Stimulated activated CD8-positive, alpha-beta memory T cell treated with anti-CD3 and anti-CD28 coated beads, Interleukin-4, amount 100 ng/mL, for 4 hours (primary cell): Measurements from ENCODE around the gene KIFC1.
A peak's percentile ranks its signal among the peaks of the same experiment; 100 is the strongest.
"Not testable (repeated sequence)": the region's sequence is repeated elsewhere in the genome, so short reads cannot be mapped to it uniquely, and the experiment has no call there.

ENCODE experiments used
- DNase-seq, 2 donors: peaks; one replicate each; pipeline ENCODE4 v3.0.0-alpha.2; 2020; ENCODE audit warnings: low read depth in 2 of 2, low spot score in 1 of 2

Gene KIFC1

DNA sequence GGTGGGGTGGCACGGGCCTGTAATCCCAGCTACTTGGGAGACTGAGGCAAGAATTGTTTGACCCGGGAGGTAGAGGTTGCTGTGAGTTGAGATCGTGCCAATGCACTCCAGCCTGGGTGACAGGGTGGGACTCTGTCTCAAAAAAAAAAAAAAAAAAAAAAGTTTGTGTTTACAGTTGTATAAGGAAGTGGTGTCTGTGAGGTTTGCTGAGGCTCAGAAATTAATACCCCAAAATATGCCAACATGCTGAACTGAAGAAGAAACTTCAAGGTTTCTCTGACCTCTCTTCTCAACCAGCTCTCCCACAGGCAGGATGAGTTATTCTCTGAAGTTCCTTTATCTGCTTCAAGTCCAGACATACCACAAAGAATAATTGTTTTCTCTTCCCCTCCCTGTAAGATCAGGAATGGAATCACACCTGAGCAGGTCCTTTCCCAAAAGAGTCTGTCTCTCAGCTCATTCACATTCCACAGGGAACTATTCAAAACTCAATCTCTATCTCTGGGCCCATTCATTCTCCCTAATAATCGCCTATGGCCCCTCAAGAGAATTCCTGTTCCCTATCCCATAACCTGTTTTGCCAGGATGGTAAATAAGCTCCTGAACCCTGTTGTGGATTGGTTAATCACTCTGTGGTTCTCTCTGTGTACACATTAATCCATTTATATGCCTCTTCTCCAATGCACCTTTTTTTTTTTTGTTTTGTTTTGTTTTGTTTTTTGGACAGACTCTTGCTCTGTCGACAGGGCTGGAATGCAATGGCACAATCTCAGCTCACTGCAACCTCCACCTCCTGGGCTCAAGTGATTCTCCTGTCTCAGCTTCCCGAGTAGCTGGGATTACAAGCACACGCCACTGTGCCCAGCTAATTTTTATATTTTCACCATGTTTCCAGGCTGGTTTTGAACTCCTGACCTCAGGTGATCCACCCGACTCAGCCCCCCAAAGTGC, 17.4 kb upstream of the KIFC1 start:
- no peak for DNase-seq

DNA sequence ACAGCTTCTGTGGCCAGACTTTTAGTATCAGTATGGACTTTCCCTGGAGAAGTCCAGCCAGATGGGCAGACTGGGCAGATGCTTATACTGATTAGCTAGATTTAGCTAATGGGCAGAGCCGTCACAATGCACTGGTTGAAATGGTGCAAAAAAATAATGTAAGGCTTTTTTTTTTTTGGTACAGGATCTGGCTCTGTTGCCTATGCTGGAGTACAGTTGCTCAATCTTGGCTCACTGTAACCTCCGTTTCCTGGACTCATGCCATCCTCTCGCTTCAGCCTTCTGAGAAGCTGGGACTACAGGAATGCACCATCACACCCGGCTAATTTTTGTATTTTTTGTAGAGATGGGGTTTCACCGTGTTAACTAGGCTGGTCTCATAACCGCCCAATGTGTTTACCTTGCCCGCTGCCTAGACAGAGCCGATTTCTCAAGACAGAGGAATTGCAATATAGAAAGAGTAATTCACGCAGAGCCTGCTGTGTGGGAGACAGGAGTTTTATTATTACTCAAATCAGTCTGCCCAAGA, 16.4 kb upstream of the KIFC1 start:
- no peak for DNase-seq

DNA sequence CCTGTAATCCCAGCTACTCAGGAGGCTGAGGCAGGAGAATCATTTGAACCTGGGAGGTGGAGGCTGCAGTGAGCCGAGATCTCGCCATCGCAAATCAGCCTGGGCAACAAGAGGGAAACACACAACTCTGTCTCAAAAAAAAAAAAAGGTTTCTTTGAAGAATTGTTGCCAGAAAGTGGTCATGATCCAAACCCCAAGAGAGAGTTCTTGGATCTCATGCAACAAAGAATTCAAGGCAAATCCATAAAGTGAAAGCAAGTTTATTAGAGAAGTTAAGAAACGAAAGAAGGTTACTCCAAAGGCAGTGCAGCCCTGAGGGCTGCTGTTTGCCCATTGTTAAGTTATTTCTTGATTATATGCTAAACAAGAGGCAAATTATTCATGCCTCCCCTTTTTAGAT, 14.5 kb upstream of the KIFC1 start:
- DNase-seq = no peak

DNA sequence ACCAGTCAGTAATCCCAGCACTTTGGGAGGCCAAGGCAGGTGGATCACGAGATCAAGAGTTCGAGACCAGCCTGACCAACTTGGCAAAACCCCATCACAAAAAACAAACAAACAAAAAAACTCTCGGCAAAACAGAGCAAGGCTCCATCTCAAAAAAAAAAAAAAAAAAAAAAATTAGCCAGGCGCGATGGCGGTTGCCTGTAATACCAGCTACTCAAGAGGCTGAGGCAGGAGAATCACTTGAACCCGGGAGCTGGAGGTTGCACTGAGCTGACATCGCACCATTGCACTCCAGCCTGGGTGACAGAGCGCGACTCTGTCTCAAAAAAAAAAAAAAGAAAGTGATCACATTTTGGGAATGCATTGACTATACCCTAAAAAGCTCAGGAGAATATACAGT, 12.4 kb upstream of the KIFC1 start:
- DNase-seq = not testable (repeated sequence)

DNA sequence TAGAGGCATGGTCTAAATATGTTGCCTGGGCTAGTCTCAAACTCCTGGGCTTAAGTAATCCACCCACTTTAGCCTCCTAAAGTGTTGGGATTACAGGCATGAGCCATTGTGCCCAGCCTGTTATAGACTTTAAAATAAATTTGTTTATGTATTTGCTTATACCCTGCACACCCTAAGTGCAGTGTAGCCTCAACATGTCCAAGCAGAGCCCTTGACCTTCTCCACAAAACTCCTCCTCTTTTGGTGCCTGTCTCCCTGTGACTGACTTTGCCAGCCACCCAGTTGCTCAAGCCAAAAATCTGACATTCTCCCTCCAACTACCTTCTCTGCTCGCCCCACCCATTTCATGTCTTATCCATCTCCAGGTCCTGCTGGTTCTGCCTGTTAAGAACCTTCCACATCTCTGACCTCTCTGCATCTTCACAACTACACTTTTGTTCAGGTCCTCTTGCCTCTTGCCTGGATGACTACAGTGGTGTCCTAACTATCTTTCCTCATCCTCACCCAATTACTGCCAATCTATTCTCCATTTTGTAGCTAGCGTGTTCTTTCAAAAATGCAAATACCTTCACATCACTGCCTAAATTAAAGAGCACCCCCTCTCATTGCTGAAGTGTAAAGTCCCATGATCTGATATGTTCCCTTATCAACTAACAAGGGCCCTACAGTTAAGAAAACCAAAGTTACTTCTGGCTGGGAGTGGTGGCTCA, 11.2 kb upstream of the KIFC1 start:
- no peak for DNase-seq

DNA sequence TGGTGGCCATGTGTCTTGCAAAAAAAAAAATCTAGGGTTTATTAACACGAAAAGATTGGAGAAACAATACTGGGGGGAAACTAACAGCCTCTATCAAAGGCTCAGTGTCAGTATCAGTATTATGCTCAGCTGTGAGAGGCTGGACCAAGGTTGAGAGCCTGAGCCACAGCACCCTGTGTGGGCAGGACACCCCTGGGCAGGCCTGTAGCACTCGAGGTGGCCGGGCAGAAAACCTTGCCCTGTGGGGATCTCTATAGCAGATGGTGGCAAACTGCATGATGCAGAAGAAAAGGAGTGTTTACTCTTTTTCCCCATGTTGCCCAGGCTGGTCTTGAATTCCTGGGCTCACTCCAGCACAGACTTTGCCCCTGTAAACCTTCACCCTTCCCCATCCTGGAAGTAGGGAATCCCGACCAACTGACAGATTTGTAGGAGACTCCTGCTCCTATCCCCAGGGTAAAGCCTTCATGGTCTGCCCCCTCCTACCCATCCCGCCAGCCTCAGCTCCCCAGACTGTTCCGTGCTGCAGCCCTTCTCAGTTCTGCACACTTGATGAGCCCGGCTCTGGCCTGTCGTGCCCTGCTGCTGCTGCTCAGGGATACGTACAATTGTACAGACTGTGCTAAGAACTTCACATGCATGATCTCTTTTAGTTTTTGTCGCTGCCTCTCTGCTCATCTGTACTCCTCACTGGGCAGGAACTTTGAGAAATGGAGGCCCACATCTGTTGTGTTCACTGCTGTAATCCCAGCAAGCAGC, 8.0 kb upstream of the KIFC1 start:
- DNase-seq = no peak

DNA sequence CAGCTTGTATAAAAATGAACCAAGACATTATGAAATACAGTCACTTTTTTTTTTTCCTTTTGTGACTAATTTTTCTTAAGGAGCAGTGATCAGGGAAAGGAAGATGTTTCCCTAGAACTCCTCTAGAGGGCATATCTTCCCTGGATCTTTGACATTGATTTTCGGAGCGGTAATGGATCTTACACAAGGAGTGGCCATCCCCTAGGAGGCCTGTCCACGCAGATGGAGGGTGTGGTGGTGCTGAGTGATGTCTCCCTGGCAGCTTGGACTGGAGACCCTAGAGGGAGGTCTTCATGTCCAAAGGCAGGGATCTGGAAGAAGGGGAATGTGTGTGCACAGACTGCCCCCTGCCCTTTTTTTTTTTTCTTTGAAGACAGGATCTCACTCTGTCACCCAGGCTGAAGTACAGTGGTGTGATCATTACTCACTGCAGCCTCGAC, 7.0 kb upstream of the KIFC1 start:
- DNase-seq = no peak

DNA sequence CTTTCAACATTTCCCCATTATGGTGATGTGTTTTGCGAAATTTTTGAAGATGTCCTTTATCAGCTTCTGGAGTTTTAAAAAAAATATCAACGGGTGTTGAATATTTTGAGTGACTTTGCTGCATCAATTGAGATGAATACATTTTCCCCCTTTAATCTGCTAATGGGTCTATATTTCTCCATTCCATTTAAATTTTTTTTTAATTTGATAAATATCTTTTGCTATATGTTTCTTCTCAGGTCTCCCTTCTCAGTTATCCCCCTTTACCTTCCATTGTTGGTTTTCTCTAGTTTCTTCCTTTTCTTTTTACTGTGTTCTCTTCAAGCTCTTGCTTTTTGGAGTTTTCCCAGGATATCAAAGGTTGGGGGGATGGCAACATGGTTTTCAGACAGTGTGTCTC, 1.4 kb upstream of the KIFC1 start:
- DNase-seq = no peak

DNA sequence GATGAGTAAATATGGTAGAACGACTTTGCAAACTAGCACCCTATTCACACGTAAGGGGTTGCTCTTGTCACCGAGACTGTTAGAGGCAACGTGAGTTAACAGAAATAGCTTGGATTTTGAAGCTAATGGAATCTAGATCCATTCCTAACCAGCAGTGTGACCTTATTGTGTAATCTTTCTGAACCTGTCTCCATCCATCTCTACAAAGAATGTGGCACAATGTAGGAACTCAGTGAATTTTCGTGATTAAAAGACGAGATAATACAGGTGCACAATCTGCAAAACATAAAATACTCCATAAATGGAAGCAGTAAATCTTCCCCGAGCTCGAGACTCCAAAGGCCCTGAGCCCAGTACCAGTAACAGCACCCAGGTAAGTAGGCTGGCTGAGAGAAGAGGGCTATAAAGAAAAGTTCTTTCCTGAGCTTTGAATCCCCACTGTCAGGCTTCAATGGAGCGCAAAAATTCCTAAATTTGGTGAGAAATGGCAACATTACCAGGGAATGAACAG, 801 bp upstream of the KIFC1 start:
- DNase-seq = no peak

DNA sequence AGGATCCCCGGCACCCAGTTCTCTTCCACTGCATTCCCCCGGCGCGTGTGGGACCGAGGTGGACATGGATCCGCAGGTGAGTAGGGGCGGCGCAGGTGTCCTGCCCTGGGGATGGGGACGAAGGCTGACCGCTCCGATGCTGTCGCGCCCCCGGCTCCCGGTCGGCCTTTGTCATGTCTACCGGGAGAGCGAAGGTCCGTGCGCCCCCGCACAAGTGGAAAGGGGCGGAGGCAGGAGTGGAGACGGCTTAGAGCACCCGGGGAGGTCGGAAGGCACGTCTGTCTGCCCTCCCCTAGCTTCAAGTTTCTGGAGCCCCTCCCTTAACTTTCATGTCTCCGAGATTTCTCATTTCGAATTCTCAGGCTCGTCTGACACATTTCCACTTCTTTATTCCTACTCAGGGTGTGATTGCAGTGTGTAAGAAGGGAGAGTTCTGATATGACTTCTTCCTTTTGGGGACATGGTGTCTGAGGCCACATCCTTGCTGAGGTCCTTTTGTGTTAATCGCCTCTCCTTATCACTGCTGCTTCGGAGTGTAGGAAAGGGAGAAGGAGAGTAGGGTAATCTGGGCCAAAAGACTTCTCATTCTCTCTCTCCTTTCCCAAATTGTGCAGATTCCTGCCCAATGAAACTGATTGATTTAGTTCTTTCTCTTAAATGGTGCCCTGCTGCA, 435 bp downstream of the KIFC1 start:
- DNase-seq = no peak

DNA sequence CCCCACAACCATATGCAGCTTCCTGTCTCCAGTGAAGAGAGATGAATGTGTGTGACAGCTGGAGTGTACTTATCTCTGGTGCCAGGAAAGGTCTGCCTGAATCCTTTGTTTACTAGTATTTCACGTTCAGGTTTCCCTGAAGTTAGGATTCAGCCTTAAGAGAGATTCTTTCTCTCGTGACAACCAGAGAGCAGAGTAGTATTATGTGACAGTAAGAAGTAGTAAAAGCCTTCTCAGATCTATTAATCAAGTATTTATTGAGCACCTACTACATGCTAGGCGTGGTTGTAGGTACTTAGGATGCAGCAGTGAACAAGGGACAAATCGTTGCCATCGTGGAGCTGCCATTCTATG, 949 bp downstream of the KIFC1 start:
- no peak for DNase-seq

DNA sequence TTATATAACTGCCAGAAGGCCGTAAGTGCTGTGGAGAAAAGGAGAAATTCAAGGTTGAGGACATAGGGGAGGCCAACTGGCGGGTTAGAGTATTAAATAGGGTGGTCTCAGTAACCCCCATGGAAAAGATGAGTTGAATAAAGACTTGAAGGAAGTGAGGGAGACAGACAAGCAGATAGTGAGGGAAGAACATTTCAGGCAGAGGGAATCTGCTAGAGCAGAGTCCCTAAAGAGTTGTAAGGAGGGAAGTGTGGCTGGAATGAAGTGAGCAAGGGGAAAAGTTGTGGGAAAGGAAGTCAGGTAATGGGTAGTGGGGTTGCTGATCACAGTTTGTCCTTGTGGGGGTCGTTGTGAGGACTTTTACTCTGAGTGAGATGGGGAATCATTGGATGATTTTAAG, 1.4 kb downstream of the KIFC1 start:
- no peak for DNase-seq

DNA sequence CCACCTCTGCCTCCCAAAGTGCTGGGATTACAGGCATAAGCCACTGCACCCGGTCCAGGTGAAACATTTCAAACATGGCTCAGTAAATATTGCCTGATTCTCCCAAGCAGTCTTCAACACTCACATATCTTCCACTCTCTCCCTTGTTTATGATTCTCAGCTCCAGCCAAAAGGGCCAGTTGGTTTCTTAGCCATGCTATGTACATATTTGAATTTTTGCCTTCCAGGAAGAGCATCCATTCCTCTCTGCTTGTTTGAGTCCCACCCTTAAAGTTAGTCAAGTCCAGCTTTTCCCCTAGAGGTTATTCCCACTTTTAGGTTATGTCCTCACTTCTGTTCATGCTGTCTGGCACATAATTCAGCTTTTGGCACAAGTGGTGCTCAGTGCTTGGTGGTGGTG, 5.9 kb downstream of the KIFC1 start:
- DNase-seq = no peak

DNA sequence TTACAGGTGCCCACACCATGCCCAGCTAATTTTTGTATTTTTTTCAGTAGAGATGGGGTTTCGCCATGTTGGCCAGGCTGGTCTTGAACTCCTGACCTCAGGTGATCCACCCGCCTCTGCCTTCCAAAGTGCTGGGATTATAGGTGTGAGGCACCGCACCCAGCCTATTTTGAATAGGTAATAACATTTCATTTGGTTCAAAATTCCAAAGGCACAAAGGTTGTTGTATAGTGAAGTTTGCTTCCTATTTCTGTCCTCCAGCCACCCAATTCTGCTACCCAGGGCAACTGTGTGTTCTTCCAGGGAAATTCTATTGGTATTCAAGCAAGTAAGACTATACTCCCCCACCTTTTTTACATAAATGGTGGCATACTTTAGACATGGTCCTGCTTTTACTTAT, 7.0 kb downstream of the KIFC1 start:
- not testable (repeated sequence) for DNase-seq

DNA sequence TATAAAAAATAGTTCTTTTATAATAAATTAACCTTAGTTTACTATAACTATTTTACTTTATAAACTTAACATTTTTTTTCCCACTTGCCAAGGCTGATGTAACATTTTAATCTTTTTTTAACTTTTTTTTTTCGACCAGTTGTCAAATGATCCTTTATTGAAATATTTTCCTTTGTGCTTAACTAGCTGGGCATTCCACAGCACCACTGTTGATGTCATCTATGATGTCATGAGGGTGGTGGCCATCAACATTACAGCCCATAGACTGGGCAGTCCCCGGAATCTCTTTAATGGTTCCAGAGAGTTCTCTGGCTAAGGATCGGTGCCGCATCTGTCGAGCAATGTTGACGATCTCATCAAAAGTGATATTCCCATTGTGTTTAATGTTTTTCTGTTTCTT, 8.3 kb downstream of the KIFC1 start:
- not testable (repeated sequence) for DNase-seq

DNA sequence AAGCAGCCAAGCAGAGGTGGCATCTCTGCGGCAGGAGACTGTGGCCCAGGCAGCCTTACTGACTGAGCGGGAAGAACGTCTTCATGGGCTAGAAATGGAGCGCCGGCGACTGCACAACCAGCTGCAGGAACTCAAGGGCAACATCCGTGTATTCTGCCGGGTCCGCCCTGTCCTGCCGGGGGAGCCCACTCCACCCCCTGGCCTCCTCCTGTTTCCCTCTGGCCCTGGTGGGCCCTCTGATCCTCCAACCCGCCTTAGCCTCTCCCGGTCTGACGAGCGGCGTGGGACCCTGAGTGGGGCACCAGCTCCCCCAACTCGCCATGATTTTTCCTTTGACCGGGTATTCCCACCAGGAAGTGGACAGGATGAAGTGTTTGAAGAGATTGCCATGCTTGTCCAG, 13.3 kb downstream of the KIFC1 start:
- no peak for DNase-seq

DNA sequence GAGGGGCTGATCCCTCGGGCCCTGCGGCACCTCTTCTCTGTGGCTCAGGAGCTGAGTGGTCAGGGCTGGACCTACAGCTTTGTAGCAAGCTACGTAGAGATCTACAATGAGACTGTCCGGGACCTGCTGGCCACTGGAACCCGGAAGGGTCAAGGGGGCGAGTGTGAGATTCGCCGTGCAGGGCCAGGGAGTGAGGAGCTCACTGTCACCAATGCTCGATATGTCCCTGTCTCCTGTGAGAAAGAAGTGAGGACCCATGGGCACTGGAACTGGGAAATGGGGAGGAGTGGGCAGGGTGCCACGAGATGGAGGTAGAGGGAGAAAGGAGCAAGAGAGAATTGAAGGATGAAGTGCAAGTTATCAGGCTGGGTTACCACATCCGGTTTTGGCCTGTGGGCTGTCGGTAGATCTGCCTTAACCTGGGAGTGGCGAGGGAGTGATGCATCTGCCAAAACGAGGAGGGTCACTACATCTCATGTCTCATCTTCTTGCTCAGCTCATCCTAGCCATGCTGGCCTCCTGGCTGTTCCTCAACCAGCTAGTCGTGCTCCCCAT, 13.8 kb downstream of the KIFC1 start:
- DNase-seq = no peak

DNA sequence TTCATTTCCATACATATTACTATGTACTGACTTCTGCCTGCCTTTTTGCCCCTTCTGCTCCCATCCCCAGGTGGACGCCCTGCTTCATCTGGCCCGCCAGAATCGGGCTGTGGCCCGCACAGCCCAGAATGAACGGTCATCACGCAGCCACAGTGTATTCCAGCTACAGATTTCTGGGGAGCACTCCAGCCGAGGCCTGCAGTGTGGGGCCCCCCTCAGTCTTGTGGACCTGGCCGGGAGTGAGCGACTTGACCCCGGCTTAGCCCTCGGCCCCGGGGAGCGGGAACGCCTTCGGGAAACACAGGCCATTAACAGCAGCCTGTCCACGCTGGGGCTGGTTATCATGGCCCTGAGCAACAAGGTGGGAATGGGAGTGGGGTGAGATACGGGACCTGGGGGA, 14.5 kb downstream of the KIFC1 start:
- no peak for DNase-seq

DNA sequence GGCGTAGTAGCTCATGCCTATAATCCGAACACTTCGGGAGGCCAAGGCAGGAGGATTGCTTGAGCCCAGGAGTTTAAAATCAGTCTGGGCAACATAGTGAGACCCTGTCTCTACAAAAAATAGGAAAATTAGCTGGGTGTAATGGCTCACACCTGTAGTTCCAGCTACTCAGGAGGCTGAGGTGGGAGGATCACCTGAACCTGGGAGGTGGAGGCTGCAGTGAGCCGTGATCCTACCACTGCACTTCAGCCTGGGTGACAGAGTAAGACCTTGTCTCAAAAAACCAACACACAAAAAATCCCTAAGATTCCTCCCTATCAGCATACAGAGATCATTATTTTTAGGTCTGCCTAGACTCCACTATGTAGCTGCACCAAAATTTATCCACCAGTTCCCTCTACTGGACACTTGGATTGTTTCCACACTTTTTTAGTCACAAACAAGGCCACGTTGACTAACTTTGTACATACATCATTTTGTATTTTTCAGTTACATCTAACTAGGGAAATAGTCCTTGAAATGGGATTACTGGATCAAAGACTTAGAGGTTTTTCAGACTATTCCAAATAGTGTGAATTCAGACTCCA, 15.6 kb downstream of the KIFC1 start:
- DNase-seq = no peak

DNA sequence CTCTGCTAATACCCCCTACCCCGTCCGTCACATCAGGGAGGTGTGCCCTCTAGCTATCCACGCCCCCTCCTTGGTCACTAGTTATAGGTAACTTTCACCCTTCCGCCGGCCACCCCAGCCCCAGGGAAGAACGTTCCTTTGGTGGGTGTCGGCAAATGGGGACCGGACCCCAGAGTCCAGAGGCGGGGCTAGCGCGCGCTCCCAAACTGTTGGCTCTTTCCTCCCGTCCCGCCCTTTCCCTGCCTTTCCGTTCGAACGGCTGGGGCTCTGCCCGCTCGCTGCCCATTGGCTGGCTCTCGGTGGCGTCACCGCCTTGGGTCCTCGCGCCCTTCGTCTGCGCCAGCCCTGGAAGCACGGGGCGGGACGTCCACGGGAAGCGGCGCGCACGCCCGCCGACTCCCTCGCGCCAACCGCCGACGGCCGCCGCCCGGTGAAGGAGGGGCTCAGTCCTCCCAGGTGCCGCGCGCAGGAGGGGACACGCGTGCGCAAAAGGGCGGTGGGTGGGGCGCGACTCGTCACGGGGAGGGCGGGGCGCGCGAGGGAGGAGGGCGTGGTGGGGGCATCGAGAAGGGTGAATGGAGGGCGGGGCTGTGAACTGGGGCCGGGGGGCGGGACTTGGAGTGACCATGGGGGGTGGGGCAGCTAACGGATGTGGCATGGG, 18.6 kb downstream of the KIFC1 start:
- peak; percentile 96 for DNase-seq
